ENCODE results near the gene SPA17.

GRCh38 chr11:124661553-124661952 is 12.2 kb upstream of the SPA17 start:
- TF ChIP-seq CTCF (IDR thresholded peaks at IDR 0.05) (no peak), POLR2A (IDR thresholded peaks at IDR 0.05) (no peak)

Measured in breast epithelium (tissue), 3 donors.